WERI-Rb-1 (cell line): ENCODE results near the gene OGFOD1.
A peak's percentile ranks its signal among the peaks of the same experiment; 100 is the strongest.

Experiments
- DNase-seq: peaks from one replicate; pipeline ENCODE4 v3.0.0-alpha.2; 2020
- H3K27ac ChIP-seq: fragments of 250-450 bp; sonication (Bioruptor Pico); 2 replicates; pipeline ENCODE4 v1.5.1; 2020; ENCODE audit warnings: mild to moderate bottlenecking, moderate library complexity
- H3K27me3 ChIP-seq: fragments of 250-450 bp; sonication (Bioruptor Pico); 2 replicates; pipeline ENCODE4 v1.5.1; 2021; ENCODE audit warnings: mild to moderate bottlenecking, low read depth, moderate library complexity; ENCODE audit not compliant: insufficient read depth, severe bottlenecking
- H3K36me3 ChIP-seq: fragments of 250-450 bp; sonication (Bioruptor Pico); 2 replicates; pipeline ENCODE4 v1.5.1; 2020; ENCODE audit warnings: mild to moderate bottlenecking, moderate library complexity
- H3K4me3 ChIP-seq: 2 replicates; pipeline ENCODE4 v1.5.1; 2011; ENCODE audit warnings: low read depth, mild to moderate bottlenecking, control low read depth, low read length
- H3K9me3 ChIP-seq: fragments of 250-450 bp; sonication (Bioruptor Pico); 2 replicates; pipeline ENCODE4 v1.5.1; 2021; ENCODE audit warnings: mild to moderate bottlenecking, moderate library complexity; ENCODE audit not compliant: severe bottlenecking
- TF ChIP-seq, protein P1 (sequence below): IDR thresholded peaks from 2 replicates; pipeline ENCODE4 v1.5.1; 2011; ENCODE audit warnings: low read depth, mild to moderate bottlenecking, control low read depth, inconsistent platforms, low read length

The OGFOD1 gene

DNA sequence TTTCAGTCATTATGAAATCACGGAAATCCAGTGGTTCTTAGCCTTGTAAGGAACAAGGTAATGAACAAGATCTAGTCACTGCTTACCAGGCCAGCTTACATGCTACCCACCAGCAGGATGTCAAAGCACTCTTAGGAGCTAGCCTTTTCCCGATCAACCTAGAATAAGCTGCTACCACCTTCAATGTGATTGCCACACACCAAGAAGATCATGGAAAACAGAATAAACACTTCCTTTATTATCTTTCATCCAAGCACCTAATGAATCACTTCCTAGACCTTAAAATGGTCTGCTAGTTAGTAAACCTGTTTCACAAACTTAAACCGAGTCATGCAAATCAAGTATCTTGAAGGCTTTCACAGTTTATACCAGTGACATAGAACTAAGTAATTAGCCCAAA lies 63.5 kb downstream of the OGFOD1 start:
- H3K27ac ChIP-seq, result 0 out of 2 replicates have a peak overlapping the region, but pooled peaks have one; percentile 1
- TF ChIP-seq, protein P1, sequence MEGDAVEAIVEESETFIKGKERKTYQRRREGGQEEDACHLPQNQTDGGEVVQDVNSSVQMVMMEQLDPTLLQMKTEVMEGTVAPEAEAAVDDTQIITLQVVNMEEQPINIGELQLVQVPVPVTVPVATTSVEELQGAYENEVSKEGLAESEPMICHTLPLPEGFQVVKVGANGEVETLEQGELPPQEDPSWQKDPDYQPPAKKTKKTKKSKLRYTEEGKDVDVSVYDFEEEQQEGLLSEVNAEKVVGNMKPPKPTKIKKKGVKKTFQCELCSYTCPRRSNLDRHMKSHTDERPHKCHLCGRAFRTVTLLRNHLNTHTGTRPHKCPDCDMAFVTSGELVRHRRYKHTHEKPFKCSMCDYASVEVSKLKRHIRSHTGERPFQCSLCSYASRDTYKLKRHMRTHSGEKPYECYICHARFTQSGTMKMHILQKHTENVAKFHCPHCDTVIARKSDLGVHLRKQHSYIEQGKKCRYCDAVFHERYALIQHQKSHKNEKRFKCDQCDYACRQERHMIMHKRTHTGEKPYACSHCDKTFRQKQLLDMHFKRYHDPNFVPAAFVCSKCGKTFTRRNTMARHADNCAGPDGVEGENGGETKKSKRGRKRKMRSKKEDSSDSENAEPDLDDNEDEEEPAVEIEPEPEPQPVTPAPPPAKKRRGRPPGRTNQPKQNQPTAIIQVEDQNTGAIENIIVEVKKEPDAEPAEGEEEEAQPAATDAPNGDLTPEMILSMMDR, result no peak

GRCh38 chr16:56515665-56516064 lies 64.3 kb downstream of the OGFOD1 start:
- TF ChIP-seq, protein P1, result no peak
- H3K27ac ChIP-seq, result no peak overlapping the region
- H3K27me3 ChIP-seq, result no peaks in the 10 kb centered on the region
- DNase-seq, result no peak
- no peaks in the 10 kb centered on the region for H3K9me3 ChIP-seq
- no peak overlapping the region for H3K4me3 ChIP-seq
- H3K36me3 ChIP-seq, result peaks cover 12% of the 10 kb centered on the region

More for the DNA sequence above, 63.5 kb downstream of the OGFOD1 start:
- H3K9me3 ChIP-seq, result no peaks in the 10 kb centered on the region
- no peak overlapping the region for H3K4me3 ChIP-seq
- H3K27me3 ChIP-seq, result no peaks in the 10 kb centered on the region
- DNase-seq, result no peak
- peaks cover 12% of the 10 kb centered on the region for H3K36me3 ChIP-seq

GRCh38 chr16:56517206-56517605 lies 65.9 kb downstream of the OGFOD1 start:
- H3K9me3 ChIP-seq, result no peaks in the 10 kb centered on the region
- H3K36me3 ChIP-seq, result peaks cover 7% of the 10 kb centered on the region; the same call in 1 of the 2 replicates
- TF ChIP-seq, protein P1, result no peak
- DNase-seq, result peak; percentile 68
- no peaks in the 10 kb centered on the region for H3K27me3 ChIP-seq
- peak overlapping the region; percentile 47; the same call in 1 of the 2 replicates for H3K27ac ChIP-seq
- no peak overlapping the region for H3K4me3 ChIP-seq

- no peak overlapping the region for H3K27ac ChIP-seq
- no peak for DNase-seq
- H3K9me3 ChIP-seq, result no peaks in the 10 kb centered on the region
- no peaks in the 10 kb centered on the region for H3K27me3 ChIP-seq
- H3K4me3 ChIP-seq, result no peak overlapping the region
- H3K36me3 ChIP-seq, result no peaks in the 10 kb centered on the region
- TF ChIP-seq, protein P1, result no peak
Measured at GRCh38 chr16:56518425-56518824, 67.1 kb downstream of the OGFOD1 start.

DNA sequence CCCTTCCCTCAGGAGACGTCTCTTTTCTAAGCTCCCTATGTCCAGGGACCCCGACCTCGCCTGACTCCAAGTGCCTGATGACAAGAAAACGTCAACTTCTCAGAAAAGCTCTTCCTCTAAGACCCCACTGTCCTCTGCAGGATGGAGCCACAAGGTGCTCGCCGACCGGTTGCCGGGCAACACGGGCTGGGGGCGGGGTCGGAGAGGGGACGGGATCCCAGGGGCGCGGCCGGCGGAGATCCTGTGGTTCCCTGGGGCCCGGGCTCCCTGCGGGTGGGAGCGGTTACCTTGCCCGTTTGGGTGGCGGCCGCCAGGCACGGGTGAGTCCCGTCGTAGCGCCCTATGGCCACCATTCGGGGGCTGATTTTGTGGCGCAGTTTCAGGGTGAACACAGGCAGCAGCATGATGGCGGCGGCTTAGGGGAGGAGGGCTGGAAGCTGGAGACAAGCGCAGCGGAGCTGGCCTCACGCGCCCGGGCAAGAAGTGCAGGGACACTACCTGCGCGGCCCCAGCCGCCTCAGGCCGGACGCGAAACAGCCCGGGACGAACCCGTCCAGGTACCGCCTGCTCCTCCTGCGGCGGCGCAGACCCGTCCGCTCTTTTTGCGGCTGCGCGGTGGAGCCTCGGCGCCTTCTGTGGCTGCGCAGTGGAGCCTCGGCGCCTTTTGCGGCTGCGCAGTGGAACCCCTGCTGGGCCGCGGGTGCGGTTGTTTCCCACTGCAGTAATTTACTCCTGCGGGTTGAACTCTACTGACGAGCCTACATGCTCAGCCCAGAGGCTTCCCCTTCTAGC lies 68.3 kb downstream of the OGFOD1 start, which contains the start of gene BBS2:
Gene BBS2, minus strand, starts transcription at position 566 of the 792 bp plus-strand sequence. Its CDS starts 162 bp downstream, at position 404.
- no peaks in the 10 kb centered on the region for H3K27me3 ChIP-seq
- H3K9me3 ChIP-seq, result no peaks in the 10 kb centered on the region
- no peaks in the 10 kb centered on the region for H3K36me3 ChIP-seq
- TF ChIP-seq, protein P1, result no peak
- DNase-seq, result peak; percentile 91
- H3K27ac ChIP-seq, result peak within 1 kb of the TSS; percentile 79
- H3K4me3 ChIP-seq, result peak within 1 kb of the TSS; percentile 94
